K562 (cell line): ENCODE measurements around the gene CFAP53. TPM values are rescaled to one million over a fixed set of nuclear protein-coding genes. Genes with fewer than 3 reads are reported as not detected.

ENCODE experiments used
- ATAC-seq: fragments of 200-7000 bp; cut with Tn5 transposase; 3 replicates; pipeline ENCODE4 v1.9.1; 2020; ENCODE audit warnings: moderate library complexity
- BruUV-seq: library from RNA; stranded (reverse); fragments of 400-500 nt; replicated peaks from 2 replicates; lab custom pipeline; 2021; lab: Mats Ljungman, UMichigan
- CTCF ChIA-PET: fragments of 300-600 bp; formaldehyde crosslinking; extraction: SDS; loops from one replicate; lab custom pipeline; 2021; ENCODE audit warnings: low intra/inter-chr PET ratio; lab: Yijun Ruan, JAX
- POLR2A ChIA-PET: fragments of 300-600, 350-650 bp; sonication (Branson Sonifier 250); formaldehyde crosslinking; extraction: SDS; loops from one replicate; lab custom pipeline; 2021; ENCODE audit warnings: antibody characterized with exemption, inconsistent platforms; lab: Yijun Ruan, JAX
- DNase-seq, 4 experiments: peaks; one replicate each; pipeline versions ENCODE4 v3.0.0 to v3.0.0-alpha.2; 2011 to 2018; ENCODE audit warnings: low spot score in 3 of 4, mixed read lengths in 3 of 4; ENCODE audit errors: extremely low read depth in 1 of 4
- FAIRE-seq: peaks from 2 replicates; lab custom pipeline; 2011; peaks lifted over from hg19 to GRCh38; lab: Jason Lieb, UNC
- H2AFZ ChIP-seq: 2 replicates; pipeline ENCODE4 v1.6.0; 2011; ENCODE audit warnings: low read depth, low read length, control low read depth, inconsistent platforms
- H3K27ac ChIP-seq: fragments of 200-600 bp; 3 replicates; pipeline ENCODE4 v1.8.0; 2011; ENCODE audit warnings: low read depth, mild to moderate bottlenecking, control low read depth, inconsistent platforms, low read length, moderate library complexity, mixed read lengths; ENCODE audit errors: extremely low read depth
- H3K27me3 ChIP-seq, 2 experiments: fragments of 300-600 bp in 1 of 2; 2 replicates in 1 of 2; 3 replicates in 1 of 2; pipeline versions ENCODE4 v1.6.0 to v1.8.0; 2011; ENCODE audit warnings: inconsistent platforms in 2 of 2, low read length in 2 of 2, mild to moderate bottlenecking in 1 of 2, mixed read lengths in 1 of 2, moderate library complexity in 1 of 2; ENCODE audit not compliant: control insufficient read depth in 2 of 2, insufficient read depth in 2 of 2
- H3K36me3 ChIP-seq: fragments of 300-600 bp; 3 replicates; pipeline ENCODE4 v1.8.0; 2011; ENCODE audit warnings: mild to moderate bottlenecking, low read length, inconsistent platforms; ENCODE audit not compliant: control insufficient read depth, insufficient read depth
- H3K4me1 ChIP-seq, 2 experiments: fragments of 200-600 bp in 1 of 2; replicated peaks in 1 of 2; 2 replicates in 1 of 2; 3 replicates in 1 of 2; pipeline versions ENCODE4 v1.5.1 to v1.8.0; 2011; ENCODE audit warnings: inconsistent platforms in 2 of 2, low read length in 2 of 2, mild to moderate bottlenecking in 1 of 2, mixed read lengths in 1 of 2, moderate library complexity in 1 of 2; ENCODE audit not compliant: control insufficient read depth in 2 of 2, insufficient read depth in 2 of 2
- H3K4me2 ChIP-seq: 2 replicates; pipeline ENCODE4 v1.6.1; 2011; ENCODE audit warnings: low read length, control low read depth, inconsistent platforms, mixed read lengths; ENCODE audit not compliant: insufficient read depth
- H3K4me3 ChIP-seq: fragments of 200-600 bp; sonication (generic), shearing (Covaris generic); 2 replicates; pipeline ENCODE4 v1.5.1; 2016; ENCODE audit warnings: control low read depth, inconsistent platforms
- H3K79me2 ChIP-seq: fragments of 200-600 bp; 3 replicates; pipeline ENCODE4 v1.8.0; 2011; ENCODE audit warnings: low read length, inconsistent platforms; ENCODE audit not compliant: control insufficient read depth, insufficient read depth
- H3K9ac ChIP-seq, 2 experiments: 2 replicates each; pipeline versions ENCODE4 v1.6.0 to v1.6.1; 2011; ENCODE audit warnings: low read depth in 2 of 2, low read length in 2 of 2, control low read depth in 1 of 2, inconsistent platforms in 1 of 2, mild to moderate bottlenecking in 1 of 2, mixed read lengths in 1 of 2; ENCODE audit not compliant: insufficient read depth in 1 of 2
- H3K9me1 ChIP-seq: one replicate; pipeline ENCODE4 v1.6.0; 2011; ENCODE audit warnings: inconsistent platforms, mild to moderate bottlenecking, low read length, moderate library complexity; ENCODE audit not compliant: control insufficient read depth, insufficient read depth
- H3K9me3 ChIP-seq: replicated peaks from 2 replicates; pipeline ENCODE4 v1.5.1; 2011; ENCODE audit warnings: low read depth, low read length, inconsistent platforms; ENCODE audit not compliant: control insufficient read depth, insufficient read depth
- H4K20me1 ChIP-seq: replicated peaks from 2 replicates; pipeline ENCODE4 v1.6.1; 2011; ENCODE audit warnings: low read length, inconsistent platforms, mixed read lengths; ENCODE audit not compliant: control insufficient read depth, insufficient read depth
- MYBL2 ChIP-seq, 2 experiments: fragments of 450-650 bp in 1 of 2; sonication (generic) in 1 of 2; formaldehyde crosslinking in 1 of 2; IDR thresholded peaks; 2 replicates each; pipeline versions ENCODE4 v1.6.1 to v1.8.1; 2017 to 2022; ENCODE audit warnings: borderline replicate concordance in 1 of 2, inconsistent platforms in 1 of 2, low read depth in 1 of 2, mild to moderate bottlenecking in 1 of 2, missing genetic modification reagents in 1 of 2, moderate library complexity in 1 of 2
- RCOR1 ChIP-seq, 2 experiments: IDR thresholded peaks; 2 replicates each; pipeline ENCODE4 v1.6.1; 2012; ENCODE audit warnings: low read depth in 2 of 2, low read length in 2 of 2, borderline replicate concordance in 1 of 2, improper control_type of control experiment in 1 of 2
- STAT5B ChIP-seq: fragments of 250-450 bp; sonication (Bioruptor Pico); IDR thresholded peaks from 2 replicates; pipeline ENCODE4 v1.8.0; 2021; ENCODE audit warnings: mild to moderate bottlenecking, inconsistent platforms
- WGBS: fragments of 100-300 bp; shearing (Covaris generic); methylation state at CpG from one replicate; pipeline ENCODE4 v1.1.6; 2016; ENCODE audit warnings: low coverage, mixed read lengths; ENCODE audit not compliant: insufficient coverage; ENCODE audit errors: missing lambda C conversion rate; 5-methylcytosine and 5-hydroxymethylcytosine counted together
- in situ Hi-C: fragments of 300-500 bp; cut with MboI; formaldehyde crosslinking; loops from 4 replicates; pipeline ENCODE4 v1.15.0; 2018; ENCODE audit warnings: inconsistent platforms, mixed read lengths
- intact Hi-C: fragments of 100-400 bp; cut with micrococcal nuclease; formaldehyde crosslinking; loops from 2 replicates; pipeline ENCODE4 v1.14.2; 2022
- polyA plus RNA-seq, 8 experiments: library from polyadenylated mRNA; depleted of rRNA in 4 of 8; stranded (reverse) in 5 of 8; unstranded in 3 of 8; fragments of >200 nt; fragmentation: Nextera tagmentation in 2 of 8; fragmentation: Illumina TruSeq in 1 of 8; extraction: Ambion mirVana in 2 of 8; extraction: Trizol in 1 of 8; gene quantifications; 2 replicates each; pipeline versions ENCODE4 v1.2.1 to v1.2.3, GENCODE V29; 2011 to 2014; ENCODE audit warnings: inconsistent platforms in 1 of 8, missing spikeins in 1 of 8
- total RNA-seq, 7 experiments: library from RNA; depleted of rRNA in 6 of 7; stranded (reverse); fragments of >200 nt in 6 of 7; fragmentation: Illumina TruSeq in 2 of 7; extraction: Trizol in 2 of 7; gene quantifications; 2 replicates each; pipeline versions ENCODE4 v1.2.1 to v1.2.3, GENCODE V29; 2011 to 2021; ENCODE audit warnings: low replicate concordance in 1 of 7

Gene CFAP53
- total and polyA plus RNA-seq, 9 of the 15 experiments (the other 6 are each of a cell fraction or from before 2014, with no cell fraction given), result 0.21 to 1.9 (median 1.2) TPM

GRCh38 chr18:50181590-50181989, 84.7 kb downstream of the CFAP53 start (continued):
- TF ChIP-seq RCOR1 (IDR thresholded peaks at IDR 0.05; ENCODE audit: borderline replicate concordance in 1 of 2, low read depth in 2 of 2, low read length in 2 of 2), result no peak

GRCh38 chr18:50179465-50179864, 86.8 kb downstream of the CFAP53 start:
- H3K9me3 ChIP-seq, result no peaks in the 10 kb centered on the region
- no peaks in the 10 kb centered on the region for H3K36me3 ChIP-seq
- BruUV-seq, result no TSS peak
- no peak overlapping the region for H3K4me2 ChIP-seq
- in situ Hi-C loops, result no loop called here
- H2AFZ ChIP-seq, result no peak overlapping the region
- CTCF ChIA-PET, result no interaction called here
- no peak overlapping the region for H3K4me3 ChIP-seq
- intact Hi-C loops, result no loop called here
- no peaks in the 10 kb centered on the region for H3K79me2 ChIP-seq
- H3K27me3 ChIP-seq, result no peaks in the 10 kb centered on the region
- no peak for DNase-seq
- no peaks in the 10 kb centered on the region; the same call in 1 of the 2 replicates for H4K20me1 ChIP-seq
- WGBS, result 0% methylated on average over 2 of the region's 2 CpGs
- H3K27ac ChIP-seq, result no peak overlapping the region
- no peak for ATAC-seq
- POLR2A ChIA-PET, result interaction anchor here (0.8 kb wide), 1 partner anchor 8 kb away, joined by 4 read pairs; no protein-coding TSS in a partner anchor
- TF ChIP-seq MYBL2 (IDR thresholded peaks at IDR 0.05; ENCODE audit: low read depth) (no peak), MYBL2 (CRISPR knock-in tag; IDR thresholded peaks at IDR 0.05; ENCODE audit: borderline replicate concordance) (no peak), STAT5B (CRISPR knock-in tag) (no peak)
- no peak overlapping the region for H3K9ac ChIP-seq
- H3K9me1 ChIP-seq, result no peaks in the 10 kb centered on the region
- FAIRE-seq, result no peak
- no peaks in the 10 kb centered on the region for H3K4me1 ChIP-seq
